HG03457 (cell line): ENCODE measurements around the gene MEX3D.

Experiments
- ATAC-seq: cut with Tn5 transposase; IDR thresholded peaks from one replicate; pipeline ENCODE4 v1.9.1; 2021; ENCODE audit warnings: moderate number of reproducible peaks; ENCODE audit not compliant: unreplicated experiment

The MEX3D gene

GRCh38 chr19:1574354-1575136, 6.4 kb upstream of the MEX3D start:
- no peak for ATAC-seq

DNA sequence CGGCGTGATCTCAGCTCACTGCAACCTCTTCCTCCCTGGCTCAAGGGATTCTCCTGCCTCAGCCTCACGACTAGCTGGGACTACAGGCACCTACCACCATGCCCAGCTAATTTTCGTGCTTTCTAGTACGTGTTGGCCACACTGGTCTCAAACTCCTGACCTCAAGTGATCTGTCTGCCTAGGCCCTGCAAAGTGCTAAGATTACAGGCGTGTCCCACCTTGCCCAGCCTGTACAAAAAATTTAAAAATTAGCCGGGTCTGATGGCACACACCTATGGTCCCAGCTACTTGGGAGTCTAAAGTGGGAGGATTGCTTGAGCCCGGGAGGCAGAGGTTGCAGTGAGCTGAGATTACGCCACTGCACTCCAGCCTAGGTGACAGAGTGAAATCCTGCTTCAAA, 4.7 kb upstream of the MEX3D start:
- ATAC-seq = no peak

DNA sequence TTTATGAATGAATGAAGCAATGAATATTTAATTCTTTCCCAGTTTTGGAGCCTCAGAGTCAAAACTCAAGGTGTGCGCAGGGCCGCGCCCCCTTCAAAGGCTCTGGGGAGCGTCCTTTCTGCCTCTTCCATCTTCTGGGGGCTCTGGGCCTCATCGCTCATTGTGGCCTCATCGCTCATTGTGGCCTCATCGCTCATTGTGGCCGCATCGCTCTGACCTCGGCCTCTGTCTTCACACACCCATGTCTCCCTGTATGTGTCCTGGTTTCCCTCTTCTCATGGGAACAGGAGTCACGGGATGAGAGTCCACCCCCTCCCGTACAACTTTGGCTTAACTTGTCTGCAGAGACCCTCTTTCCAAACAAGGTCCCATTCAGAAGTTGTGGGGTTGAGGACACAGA, 3.2 kb upstream of the MEX3D start:
- ATAC-seq = no peak

DNA sequence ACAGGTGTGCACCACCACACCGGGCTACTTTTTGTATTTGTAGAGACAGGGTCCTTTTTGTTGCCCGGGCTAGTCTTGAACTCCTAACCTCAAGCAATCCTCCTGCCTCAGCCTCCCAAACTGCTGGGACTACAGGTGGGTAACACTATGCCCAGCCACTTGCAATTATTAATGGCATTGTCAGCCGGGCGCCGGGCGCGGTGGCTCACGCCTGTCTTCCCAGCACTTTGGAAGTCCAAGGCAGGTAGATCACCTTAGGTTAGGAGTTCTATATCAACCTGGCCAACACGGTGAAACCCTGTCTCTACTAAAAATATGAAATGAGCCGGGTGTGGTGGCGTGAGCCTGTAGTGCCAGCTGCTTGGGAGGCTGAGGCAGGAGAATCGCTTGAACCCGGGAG, 2.7 kb upstream of the MEX3D start:
- no peak for ATAC-seq

DNA sequence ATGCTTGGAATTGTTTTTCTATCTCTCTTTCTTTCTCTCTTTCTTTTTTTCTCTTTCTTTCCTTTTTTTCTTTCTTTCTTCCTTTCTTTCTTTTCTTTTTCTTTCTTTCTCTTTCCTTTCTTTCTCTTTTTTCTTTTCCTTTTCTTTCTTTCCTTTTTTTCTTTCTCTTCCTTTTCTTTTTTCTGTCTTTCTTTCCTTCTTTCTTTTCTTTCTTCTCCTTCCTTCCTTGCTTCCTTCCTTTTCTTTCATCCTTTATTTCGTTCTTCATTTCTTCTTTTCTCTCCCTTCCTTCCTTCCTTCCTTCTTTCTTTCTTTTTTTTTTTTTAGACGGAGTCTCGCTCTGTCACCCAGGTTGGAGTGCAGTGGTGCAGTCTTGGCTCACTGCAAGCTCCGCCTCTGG, 1.9 kb upstream of the MEX3D start:
- ATAC-seq = no peak

- no peak for ATAC-seq
Observed at GRCh38 chr19:1567848-1568227, 287 bp downstream of the MEX3D start.

GRCh38 chr19:1567116-1567847, 843 bp downstream of the MEX3D start:
- no peak for ATAC-seq

GRCh38 chr19:1566392-1567115, 1.6 kb downstream of the MEX3D start:
- ATAC-seq = no peak

DNA sequence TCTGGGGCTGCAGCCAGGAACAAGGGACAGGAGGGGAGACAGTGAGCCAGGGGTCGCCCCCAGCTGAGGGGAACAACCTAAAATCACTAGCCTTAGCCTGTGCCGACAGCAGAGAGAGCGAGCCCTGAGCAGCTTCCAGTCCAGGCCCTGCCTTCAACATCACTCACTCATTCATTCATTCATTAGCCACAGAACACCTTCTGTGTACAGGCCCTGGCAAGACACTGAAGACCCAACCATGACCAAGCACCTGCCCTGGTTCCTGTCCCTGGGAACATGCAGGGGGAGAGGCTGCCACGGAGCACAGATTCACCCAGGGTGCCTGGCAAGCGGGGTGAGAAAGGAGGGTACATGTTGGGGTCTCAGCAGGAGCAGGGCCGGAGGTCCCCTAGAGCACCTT, 4.9 kb downstream of the MEX3D start:
- ATAC-seq = no peak

GRCh38 chr19:1561236-1561842, 6.8 kb downstream of the MEX3D start:
- no peak for ATAC-seq

DNA sequence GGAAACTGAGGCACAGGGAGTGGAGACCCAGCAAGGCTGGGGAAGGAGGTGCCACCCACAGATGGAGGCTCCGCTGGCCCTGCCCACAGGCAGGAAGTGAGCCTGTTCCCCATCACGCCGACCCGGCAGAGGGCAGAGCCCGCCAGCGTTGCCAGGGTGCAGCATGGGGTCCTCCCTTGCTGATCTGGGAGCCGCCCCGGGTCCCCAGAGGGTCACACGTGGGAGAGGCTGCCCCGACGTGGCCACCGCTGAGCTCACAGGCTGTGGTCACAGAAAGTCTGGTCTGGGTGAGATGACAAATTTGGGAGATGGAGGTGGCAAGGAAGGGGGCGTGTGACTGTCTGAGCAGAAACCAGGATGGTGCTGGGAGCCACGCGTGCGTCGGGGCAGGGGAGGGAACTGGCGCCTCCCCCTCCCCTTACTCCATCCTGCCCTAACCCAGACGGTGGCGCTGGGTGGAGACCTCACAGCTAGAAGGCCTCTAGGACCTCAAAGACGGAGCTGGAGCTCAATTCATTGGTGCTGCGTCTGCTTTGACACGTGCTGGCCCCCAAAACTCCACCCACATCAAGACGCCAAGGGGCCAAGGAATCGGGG, 7.7 kb downstream of the MEX3D start:
- ATAC-seq = no peak

- ATAC-seq = no peak
Observed at GRCh38 chr19:1558552-1558951, 9.6 kb downstream of the MEX3D start.

DNA sequence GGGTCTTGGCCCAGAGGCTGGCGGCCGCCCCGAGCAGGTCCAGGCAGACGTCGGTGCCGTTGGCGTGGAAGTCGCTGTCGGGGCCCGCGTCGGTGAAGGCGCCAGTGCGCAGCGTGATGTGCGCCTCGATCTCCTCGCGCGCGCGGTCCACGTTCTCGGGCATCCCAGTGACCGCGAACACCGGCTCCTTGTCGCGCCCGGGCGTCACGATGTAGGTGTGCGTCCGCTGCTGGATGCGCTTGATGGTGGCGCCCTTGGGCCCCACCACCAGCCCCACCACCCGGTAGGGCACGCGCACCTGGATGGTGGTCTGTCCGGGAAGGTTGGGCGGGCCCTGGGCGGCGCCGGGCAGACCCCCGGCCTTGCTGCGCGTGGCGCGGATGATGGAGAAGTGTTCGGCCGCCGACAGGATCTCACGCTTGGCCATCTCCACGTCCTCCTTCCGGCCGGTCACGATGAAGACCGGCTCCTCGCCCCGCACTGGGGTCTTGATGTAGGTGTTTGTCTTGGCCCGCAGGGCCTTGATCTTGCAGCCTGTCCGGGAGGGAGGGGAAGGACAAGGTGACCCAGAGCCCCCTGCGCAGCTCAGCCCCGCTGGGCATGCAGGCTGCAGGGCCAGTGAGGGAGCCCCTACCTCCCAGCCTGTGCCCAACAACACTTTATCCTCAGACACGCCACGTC, 11.6 kb downstream of the MEX3D start:
- no peak for ATAC-seq

DNA sequence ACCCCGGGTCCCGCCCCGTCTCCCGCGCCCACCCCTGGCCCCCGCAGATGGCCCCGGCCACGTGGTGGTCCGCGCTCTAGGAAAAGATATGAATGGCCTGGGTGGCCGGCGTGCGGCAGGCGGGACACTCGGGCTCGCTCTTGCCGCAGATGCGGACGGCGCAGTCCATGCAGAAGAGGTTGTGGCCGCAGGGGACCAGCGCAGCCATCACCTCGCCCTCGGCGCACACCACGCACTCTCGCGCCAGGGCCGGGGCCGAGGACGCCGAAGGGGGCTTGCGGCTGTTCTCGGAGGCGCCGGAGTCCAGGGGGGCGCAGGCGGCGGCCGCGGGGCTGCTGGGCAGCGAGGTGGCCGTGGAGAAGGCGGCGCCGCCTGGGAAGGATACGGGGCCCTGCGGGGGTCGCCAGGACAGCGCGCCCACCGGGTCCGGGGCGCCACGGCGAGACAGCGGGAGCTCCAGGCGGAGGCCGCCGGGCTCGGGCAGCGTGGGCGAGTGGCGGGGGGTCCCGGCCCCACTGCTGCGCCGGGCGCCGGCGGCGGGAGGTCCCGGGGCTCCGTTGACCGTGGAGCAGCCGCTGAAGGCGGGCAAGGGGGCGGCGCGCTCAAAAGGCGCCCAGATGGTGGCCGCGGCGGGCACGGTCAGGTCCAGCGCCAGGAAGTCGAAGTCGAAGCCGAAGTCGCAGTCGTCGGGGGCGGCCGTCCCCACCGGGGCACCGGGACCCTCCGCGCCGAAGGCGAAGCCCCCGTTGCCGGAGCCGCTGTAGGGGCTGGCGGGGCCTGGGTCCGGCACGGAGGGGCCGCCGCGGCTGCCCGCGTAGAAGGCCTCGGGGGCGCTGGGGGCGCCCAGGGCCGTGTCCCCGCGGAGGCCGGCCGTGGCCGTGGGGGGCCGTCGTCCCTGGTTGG, 12.4 kb downstream of the MEX3D start:
- ATAC-seq = no peak

DNA sequence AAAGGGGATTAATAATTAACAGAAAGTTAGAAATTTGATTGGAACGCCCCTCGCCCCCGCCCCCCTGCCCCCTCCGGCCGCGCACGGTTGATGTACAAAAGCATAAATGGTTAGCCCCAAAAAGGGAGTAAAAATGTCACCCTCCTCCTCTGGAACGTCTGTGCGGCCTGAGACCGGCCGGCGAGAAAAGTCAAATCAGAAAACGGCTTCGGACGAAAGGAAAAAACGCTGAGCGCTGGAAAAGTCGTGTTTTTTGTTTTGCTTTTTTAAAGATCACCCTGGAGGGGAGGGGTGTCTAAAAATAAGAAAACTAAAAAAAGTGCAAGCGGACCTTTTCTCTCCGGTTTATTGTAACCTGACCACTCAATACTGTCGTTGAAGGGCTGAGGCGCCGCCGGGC, 13.2 kb downstream of the MEX3D start:
- ATAC-seq = no peak

DNA sequence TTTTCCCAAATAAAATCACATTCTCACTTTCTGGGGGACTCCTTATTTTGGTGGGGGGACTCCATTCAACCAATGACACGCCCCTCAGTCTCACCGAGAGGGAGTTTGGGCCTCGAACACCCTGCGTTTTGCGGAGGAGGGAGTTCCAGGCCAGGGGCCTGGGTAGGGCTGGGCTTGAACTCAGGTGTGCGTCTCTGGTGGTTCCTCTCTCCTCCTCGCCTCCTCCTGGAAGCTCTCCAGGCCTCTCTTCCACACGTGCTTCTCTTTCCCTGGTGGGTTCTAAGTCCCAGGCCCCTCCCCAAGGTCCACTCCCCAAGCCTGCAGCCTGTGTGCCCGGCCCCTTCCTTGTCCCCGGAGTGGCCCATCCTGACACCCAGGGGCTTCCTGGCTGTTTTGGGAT, 14.7 kb downstream of the MEX3D start:
- no peak for ATAC-seq

DNA sequence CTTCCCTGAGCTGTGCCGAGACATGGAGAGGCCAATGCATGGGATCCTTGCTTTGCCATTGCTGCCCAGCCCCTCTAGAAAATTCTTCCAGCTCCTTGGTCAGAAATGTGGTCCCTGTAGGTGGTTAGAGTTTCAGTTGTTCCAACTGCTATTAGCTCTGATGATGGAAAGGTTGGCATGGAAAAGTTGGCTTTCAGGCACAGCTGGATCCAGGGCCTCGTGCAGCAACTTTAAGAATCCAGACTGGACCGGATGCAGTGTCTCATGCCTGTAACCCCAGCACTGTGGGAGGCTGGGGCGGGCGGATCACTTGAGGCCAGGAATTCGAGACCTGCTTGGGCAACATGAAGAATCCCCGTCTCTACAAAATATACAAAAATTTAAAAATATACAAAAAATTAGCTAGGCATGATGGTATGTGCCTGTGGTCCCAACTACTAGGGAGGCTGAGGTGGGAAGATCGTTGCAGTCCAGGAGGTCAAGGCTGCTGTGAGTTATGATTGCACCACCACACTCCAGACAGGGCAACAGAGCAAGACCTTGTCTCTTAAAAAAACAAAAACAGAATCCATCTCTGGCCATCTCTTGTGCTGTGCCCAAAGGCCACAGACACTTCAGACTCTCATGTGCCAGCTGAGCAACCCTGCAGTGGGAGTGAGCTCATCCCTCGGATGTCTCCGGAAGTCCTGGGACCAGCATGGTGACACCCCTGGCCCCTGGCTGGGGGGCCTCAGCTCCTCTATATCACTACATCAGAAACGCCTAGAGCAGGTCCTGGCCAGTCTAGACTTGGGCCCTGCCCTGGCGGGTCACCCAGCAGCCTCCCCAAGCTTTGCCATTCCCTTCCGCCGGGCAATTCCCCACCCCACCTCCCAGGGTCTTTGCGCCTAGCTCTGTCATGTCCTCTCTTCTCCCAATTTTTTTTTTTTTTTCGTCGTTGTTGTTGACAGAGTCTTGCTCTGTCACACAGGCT, 16.8 kb downstream of the MEX3D start:
- ATAC-seq = no peak

DNA sequence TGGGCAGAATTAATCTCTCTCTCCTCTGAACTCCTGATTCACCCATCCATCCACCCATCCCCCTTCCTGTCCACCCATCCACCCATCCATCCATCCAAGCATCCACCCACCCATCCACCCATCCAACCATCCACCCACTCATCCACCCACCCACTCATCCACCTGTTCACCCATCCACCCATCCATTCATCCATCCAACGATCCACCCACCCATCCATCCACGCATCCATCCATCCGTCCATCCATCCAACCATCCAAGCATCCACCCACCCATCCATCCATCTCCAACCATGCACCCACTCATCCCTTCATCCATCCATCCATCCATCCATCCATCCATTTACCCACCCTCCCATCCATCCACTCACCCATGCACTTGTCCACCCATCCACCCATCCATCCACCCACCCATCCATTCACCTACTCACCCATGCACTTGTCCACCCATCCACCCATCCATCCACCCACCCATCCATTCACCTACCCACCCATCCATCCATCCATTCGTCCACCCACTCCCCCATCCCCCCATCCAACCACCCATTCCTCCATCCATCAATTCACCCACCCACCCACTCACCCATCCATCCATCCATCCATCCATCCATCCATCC, 18.7 kb downstream of the MEX3D start:
- no peak for ATAC-seq
